Left lung (tissue), 10 donors: ENCODE data around the gene TMEM121B. TPM values are rescaled to one million over a fixed set of nuclear protein-coding genes. Genes with fewer than 3 reads are reported as not detected.

Experiments
- ATAC-seq: fragments of 200-7000 bp; cut with Tn5 transposase; one replicate; pipeline ENCODE4 v1.9.1; 2020; ENCODE audit warnings: moderate library complexity
- DNase-seq, 4 donors: peaks; one replicate each; pipeline ENCODE4 v3.0.0-alpha.2; 2013 to 2020
- H3K27ac ChIP-seq, 2 donors: fragments of 200-600 bp; sonication (generic) in 1 of 2; one replicate each; pipeline versions ENCODE4 v1.5.0 to v1.8.0; 2020 to 2021
- H3K27me3 ChIP-seq, 2 donors: fragments of 200-600 bp; sonication (generic) in 1 of 2; one replicate each; pipeline versions ENCODE4 v1.5.0 to v1.8.0; 2020 to 2021
- H3K36me3 ChIP-seq, 2 donors: fragments of 200-600 bp; sonication (generic) in 1 of 2; one replicate each; pipeline versions ENCODE4 v1.5.0 to v1.8.0; 2020 to 2021
- H3K4me1 ChIP-seq, 2 donors: fragments of 200-600 bp; one replicate each; pipeline ENCODE4 v1.8.0; 2021
- H3K4me3 ChIP-seq, 2 donors: fragments of 200-600 bp; sonication (generic) in 1 of 2; one replicate each; pipeline versions ENCODE4 v1.5.0 to v1.8.0; 2020 to 2021; ENCODE audit warnings: mild to moderate bottlenecking in 1 of 2
- H3K9me3 ChIP-seq, 2 donors: fragments of 200-600 bp; sonication (generic) in 1 of 2; one replicate each; pipeline versions ENCODE4 v1.5.0 to v1.8.0; 2020 to 2021
- CTCF ChIP-seq, 2 donors: fragments of 200-600 bp; sonication (generic) in 1 of 2; IDR thresholded peaks; one replicate each; pipeline versions ENCODE4 v1.5.0 to v1.8.0; 2021; ENCODE audit warnings: antibody characterized with exemption in 2 of 2
- intact Hi-C, 2 donors: fragments of 100-400 bp; cut with DNase I; formaldehyde crosslinking; loops; one replicate each; pipeline versions ENCODE4 v1.11.2 to v1.14.2; 2022
- polyA plus RNA-seq, 6 donors: library from polyadenylated mRNA; unstranded; fragments of 120-200 nt; gene quantifications; one replicate each; pipeline ENCODE4 v1.2.1, GENCODE V29; 2013; ENCODE audit not compliant: insufficient read length in 6 of 6
- total RNA-seq, 2 donors: library from RNA; stranded (reverse); fragmentation: NEBNext Ultra II Directional; extraction: Animal tissue kit (Norgen Biotek cat#: 25700); gene quantifications; one replicate each; pipeline ENCODE4 v1.2.1, GENCODE V29; 2021
- donor health status: DM: no; HTN: yes; CAD: no.
- donor health status: DM: no; HTN: no; CAD: no.

The TMEM121B gene
- total and polyA plus RNA-seq, 8 donors: 0.41 to 1.4 (median 0.94) TPM

GRCh38 chr22:17108256-17109112 lies 12.7 kb downstream of the TMEM121B start:
- no peaks in the 10 kb centered on the region for H3K9me3 ChIP-seq
- ATAC-seq (no peak), DNase-seq (peak in 1 of 4 donors; percentile 83)
- H3K36me3 ChIP-seq: peaks cover 0 to 75% of the 10 kb centered on the region in 2 donors
- no peaks in the 10 kb centered on the region for H3K27me3 ChIP-seq
- intact Hi-C loops: no loop called here
- H3K4me3 ChIP-seq: no peak overlapping the region
- H3K4me1 ChIP-seq: peaks cover 0 to 87% of the 10 kb centered on the region in 2 donors
- peak overlapping the region in 1 of 2 donors; percentile 87 for H3K27ac ChIP-seq
- no peak for TF ChIP-seq CTCF (IDR thresholded peaks at IDR 0.05)

GRCh38 chr22:17107547-17107810 lies 13.7 kb downstream of the TMEM121B start:
- peaks cover 0 to 85% of the 10 kb centered on the region in 2 donors for H3K36me3 ChIP-seq
- peak overlapping the region in 1 of 2 donors; percentile 26 for H3K4me3 ChIP-seq
- H3K27me3 ChIP-seq: no peaks in the 10 kb centered on the region
- ATAC-seq: no peak
- no peak for DNase-seq
- intact Hi-C loops: no loop called here
- peaks cover 0 to 87% of the 10 kb centered on the region in 2 donors for H3K4me1 ChIP-seq
- H3K27ac ChIP-seq: peak overlapping the region in 1 of 2 donors; percentile 87
- no peaks in the 10 kb centered on the region for H3K9me3 ChIP-seq
- TF ChIP-seq CTCF (IDR thresholded peaks at IDR 0.05): no peak

- peak overlapping the region in 1 of 2 donors; percentile 87 for H3K27ac ChIP-seq
Observed at GRCh38 chr22:17106785-17107546, 14.2 kb downstream of the TMEM121B start.

GRCh38 chr22:17106161-17106784 lies 14.9 kb downstream of the TMEM121B start:
- no peak for TF ChIP-seq CTCF (IDR thresholded peaks at IDR 0.05)
- DNase-seq (peak in 2 of 4 donors; percentile 26 to 80), ATAC-seq (peak; percentile 29)
- H3K4me1 ChIP-seq: peaks cover 0 to 88% of the 10 kb centered on the region in 2 donors
- H3K27ac ChIP-seq: peak overlapping the region in 1 of 2 donors; percentile 87
- H3K9me3 ChIP-seq: no peaks in the 10 kb centered on the region
- intact Hi-C loops: no loop called here
- peaks cover 0 to 94% of the 10 kb centered on the region in 2 donors for H3K36me3 ChIP-seq
- no peaks in the 10 kb centered on the region for H3K27me3 ChIP-seq
- H3K4me3 ChIP-seq: peak overlapping the region in 1 of 2 donors; percentile 26

More at GRCh38 chr22:17106785-17107546, 14.2 kb downstream of the TMEM121B start:
- peaks cover 0 to 88% of the 10 kb centered on the region in 2 donors for H3K4me1 ChIP-seq
- no peaks in the 10 kb centered on the region for H3K9me3 ChIP-seq
- no peak for TF ChIP-seq CTCF (IDR thresholded peaks at IDR 0.05)
- peak overlapping the region in 1 of 2 donors; percentile 26 for H3K4me3 ChIP-seq
- H3K36me3 ChIP-seq: peaks cover 0 to 90% of the 10 kb centered on the region in 2 donors
- intact Hi-C loops: no loop called here
- no peaks in the 10 kb centered on the region for H3K27me3 ChIP-seq
- peak in 2 of 4 donors; percentile 49 to 85 for DNase-seq
- peak; percentile 43 for ATAC-seq
